NB4 (cell line): ENCODE measurements around the gene TIAM2.

Experiments used
- POLR2A ChIP-seq: IDR thresholded peaks from 2 replicates; pipeline ENCODE4 v1.6.1; 2011; ENCODE audit warnings: mild to moderate bottlenecking; ENCODE audit not compliant: insufficient read length; ENCODE audit errors: extremely low read depth
- TF ChIP-seq, protein P1 (sequence below): IDR thresholded peaks from one replicate; pipeline ENCODE4 v1.5.1; 2012; ENCODE audit warnings: low read depth, low read length
- TF ChIP-seq, protein P2 (sequence below): IDR thresholded peaks from 2 replicates; pipeline ENCODE4 v1.6.1; 2011; ENCODE audit warnings: low read depth, low read length

DNA sequence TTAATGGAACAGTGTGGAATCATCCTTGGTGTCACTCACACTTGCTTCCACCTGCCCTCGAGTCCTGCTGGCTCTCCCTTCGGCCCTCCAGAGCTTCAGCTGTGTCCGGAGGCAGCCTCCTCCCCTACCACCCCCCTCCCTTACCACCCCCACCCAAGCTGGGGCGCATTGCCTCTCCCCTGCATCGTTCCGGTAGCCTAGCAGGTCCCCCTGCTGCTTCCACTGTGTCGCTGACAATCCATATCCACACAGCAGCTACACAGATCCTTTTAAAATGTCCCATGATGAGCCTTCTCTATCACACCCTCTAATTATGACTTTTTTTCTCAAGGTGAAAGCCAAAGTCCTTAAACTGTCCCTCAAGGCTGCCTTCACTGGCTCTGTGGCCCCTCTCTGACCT, 117.6 kb downstream of the TIAM2 start:
- TF ChIP-seq, protein P1, sequence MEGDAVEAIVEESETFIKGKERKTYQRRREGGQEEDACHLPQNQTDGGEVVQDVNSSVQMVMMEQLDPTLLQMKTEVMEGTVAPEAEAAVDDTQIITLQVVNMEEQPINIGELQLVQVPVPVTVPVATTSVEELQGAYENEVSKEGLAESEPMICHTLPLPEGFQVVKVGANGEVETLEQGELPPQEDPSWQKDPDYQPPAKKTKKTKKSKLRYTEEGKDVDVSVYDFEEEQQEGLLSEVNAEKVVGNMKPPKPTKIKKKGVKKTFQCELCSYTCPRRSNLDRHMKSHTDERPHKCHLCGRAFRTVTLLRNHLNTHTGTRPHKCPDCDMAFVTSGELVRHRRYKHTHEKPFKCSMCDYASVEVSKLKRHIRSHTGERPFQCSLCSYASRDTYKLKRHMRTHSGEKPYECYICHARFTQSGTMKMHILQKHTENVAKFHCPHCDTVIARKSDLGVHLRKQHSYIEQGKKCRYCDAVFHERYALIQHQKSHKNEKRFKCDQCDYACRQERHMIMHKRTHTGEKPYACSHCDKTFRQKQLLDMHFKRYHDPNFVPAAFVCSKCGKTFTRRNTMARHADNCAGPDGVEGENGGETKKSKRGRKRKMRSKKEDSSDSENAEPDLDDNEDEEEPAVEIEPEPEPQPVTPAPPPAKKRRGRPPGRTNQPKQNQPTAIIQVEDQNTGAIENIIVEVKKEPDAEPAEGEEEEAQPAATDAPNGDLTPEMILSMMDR: no peak
- TF ChIP-seq POLR2A: no peak
- TF ChIP-seq, protein P2, sequence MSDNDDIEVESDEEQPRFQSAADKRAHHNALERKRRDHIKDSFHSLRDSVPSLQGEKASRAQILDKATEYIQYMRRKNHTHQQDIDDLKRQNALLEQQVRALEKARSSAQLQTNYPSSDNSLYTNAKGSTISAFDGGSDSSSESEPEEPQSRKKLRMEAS: no peak
